ENCODE results near the gene MPIG6B.
"Not testable (repeated sequence)": the region's sequence is repeated elsewhere in the genome, so short reads cannot be mapped to it uniquely, and the experiment has no call there.

MPIG6B gene

DNA sequence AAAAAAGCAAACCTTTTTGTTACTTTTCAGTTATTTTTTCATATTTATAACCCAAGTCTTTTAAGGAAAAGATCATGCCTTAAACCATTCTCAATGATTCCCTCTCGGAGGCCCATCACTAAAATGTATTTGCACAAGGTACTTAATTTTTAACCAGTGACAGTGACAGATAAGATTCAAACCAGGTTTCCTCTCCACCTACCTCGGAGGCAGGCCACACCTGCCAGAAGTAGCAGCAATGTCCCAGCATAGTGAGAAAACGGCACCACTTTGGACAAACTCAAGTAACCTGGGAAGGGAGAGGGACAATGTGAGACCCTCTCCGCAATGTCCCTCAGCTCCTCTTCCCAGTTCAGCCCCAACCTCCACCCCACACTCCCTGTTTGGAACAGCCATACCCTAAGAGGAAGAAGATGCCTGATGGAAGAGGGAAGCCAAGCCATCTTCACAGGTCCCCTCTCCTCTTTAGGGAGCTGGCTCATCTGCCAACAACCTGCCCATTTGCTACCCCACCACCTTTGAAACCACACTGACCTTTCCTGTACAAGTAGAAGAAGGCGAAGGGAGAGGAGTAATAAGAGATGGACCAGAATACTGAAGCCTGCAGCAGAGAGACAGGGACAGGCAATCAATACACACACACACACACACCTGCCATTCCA, 22.3 kb upstream of the MPIG6B start:
- no peak for DNase-seq (ENCODE audit: low spot score)

GRCh38 chr6:31701666-31702404, 21.3 kb upstream of the MPIG6B start:
- no peak for DNase-seq (ENCODE audit: low spot score)

DNA sequence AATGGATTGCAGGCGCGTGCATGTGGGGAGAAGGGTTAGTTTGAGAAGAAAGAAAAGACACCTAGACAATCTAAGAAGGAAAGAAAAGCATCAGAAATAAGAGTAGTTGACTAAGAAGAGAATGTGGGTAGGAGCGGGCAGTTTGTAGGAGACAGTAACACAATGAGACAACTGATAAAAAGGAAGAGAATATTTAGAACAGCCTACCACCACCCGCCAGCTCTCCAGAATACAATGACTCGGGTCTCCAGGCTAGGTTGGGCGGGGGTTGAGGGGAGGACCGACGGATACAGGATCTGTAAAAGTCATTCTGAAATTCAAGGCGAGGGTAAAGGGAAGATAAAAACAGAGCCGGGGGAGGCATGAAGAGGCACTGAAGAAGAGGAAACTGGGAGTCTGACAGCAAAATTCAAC, 20.8 kb upstream of the MPIG6B start:
- no peak for DNase-seq (ENCODE audit: low spot score)

- DNase-seq (ENCODE audit: low spot score): peak; percentile 97
Observed at GRCh38 chr6:31702819-31703716, 20.1 kb upstream of the MPIG6B start, which contains the start of gene ABHD16A. ABHD16A (minus strand) TSS chr6:31703324; CDS start chr6:31703281, 43 bp downstream.

DNA sequence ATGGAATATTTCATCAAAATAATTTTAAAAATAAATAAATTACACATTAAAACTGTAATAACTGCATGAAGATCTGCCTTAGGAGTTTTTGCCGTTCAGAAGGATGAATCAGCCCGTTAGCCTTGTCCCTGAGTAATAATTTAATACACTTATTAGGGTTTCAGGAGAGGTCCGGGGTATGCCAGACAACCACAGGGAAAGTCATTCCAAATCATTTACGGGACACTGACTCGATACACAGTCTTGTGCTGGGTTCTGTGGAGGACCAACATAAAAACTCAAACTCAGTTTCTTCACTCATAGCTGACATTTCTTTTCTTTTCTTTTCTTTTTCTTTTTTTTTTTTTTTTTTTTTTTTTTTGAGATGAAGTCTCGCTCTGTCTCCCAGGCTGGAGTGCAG, 17.2 kb upstream of the MPIG6B start:
- no peak for DNase-seq (ENCODE audit: low spot score)

GRCh38 chr6:31706599-31706998, 16.6 kb upstream of the MPIG6B start, which contains the start of gene LY6G6F:
LY6G6F (plus strand) TSS chr6:31706866; CDS start chr6:31706907, 41 bp downstream.
- no peak for DNase-seq (ENCODE audit: low spot score)

- DNase-seq (ENCODE audit: low spot score): no peak
Observed at GRCh38 chr6:31707701-31708100, 15.5 kb upstream of the MPIG6B start.

DNA sequence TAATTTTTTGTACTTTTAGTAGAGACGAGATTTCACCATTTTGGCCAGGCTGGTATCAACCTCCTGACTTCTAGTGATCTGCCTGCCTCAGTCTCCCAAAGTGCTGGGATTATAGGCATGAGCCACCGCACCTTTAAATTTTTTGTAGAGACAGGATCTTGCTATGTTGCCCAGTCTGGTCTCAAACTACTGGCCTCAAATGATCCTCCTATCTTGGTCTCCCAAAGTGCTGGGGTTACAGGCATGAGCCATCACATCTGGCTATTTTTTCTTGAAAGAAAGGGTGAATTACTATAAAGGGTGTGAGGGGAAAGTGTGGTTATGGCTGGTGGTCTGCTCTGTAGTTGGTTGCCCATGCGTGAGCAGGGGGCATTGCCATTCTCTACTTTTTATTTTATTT, 14.9 kb upstream of the MPIG6B start:
- DNase-seq (ENCODE audit: low spot score): no peak

GRCh38 chr6:31709157-31709556, 14.0 kb upstream of the MPIG6B start:
- not testable (repeated sequence) for DNase-seq (ENCODE audit: low spot score)

DNA sequence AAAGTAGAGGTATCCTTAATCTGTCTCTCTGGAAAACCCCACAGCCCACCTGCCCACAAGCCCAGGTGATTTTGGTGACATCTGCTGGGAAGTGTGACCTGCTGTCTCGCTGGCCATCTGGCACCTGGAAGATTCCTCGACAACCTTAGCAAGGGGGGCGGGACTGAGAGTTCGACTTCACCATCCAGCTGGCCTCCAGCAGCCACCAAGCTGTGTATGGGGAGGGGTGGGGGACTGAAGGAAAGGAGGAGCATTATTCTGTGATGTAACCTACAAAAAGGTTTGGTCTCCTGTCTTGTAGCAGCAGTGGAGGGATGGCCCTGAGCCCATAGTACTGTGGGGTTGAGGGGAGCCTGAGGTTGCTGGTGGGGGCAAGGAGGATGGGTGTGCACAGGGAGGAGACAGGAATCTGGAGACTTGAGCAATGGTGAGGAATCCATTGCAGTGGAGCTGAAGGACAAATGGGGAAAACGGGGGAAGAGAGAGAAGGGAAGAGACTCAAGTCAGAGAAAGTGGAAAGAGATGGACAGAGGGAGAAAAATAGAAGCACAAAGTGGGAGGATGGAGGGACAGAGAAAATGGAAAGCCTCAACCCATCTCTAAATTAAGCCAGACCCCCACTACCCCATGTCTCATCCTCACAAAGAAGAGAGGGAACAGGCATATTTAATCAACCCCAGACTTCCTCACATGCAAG, 12.5 kb upstream of the MPIG6B start:
- DNase-seq (ENCODE audit: low spot score): no peak

- no peak for DNase-seq (ENCODE audit: low spot score)
Observed at GRCh38 chr6:31711233-31711632, 11.9 kb upstream of the MPIG6B start.

DNA sequence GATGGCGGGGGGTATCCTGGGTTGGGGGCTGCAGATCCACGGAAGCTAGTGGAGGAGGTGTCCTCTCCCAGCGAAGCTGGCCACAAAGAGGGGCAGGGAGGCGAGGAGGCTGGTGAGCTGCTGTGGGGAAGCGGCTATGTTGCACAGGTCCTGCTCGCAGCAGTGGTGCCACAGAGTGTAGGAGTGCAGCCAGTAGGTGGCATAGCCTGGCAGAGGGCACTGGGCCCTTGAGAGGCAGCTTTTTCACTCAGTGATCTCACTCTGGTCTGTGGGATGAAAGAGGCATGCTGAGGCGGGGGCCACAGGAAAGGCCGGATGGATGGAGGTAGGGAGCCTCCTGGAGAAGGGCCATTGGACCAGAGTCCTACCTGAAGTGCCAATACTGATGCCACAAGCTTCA, 10.9 kb upstream of the MPIG6B start:
- no peak for DNase-seq (ENCODE audit: low spot score)

GRCh38 chr6:31713465-31713864, 9.7 kb upstream of the MPIG6B start:
- no peak for DNase-seq (ENCODE audit: low spot score)

- DNase-seq (ENCODE audit: low spot score): no peak
Observed at GRCh38 chr6:31713991-31714684, 9.0 kb upstream of the MPIG6B start.

GRCh38 chr6:31715022-31715958, 7.9 kb upstream of the MPIG6B start, which contains the start of gene LY6G6D:
LY6G6D (plus strand) TSS chr6:31715348; CDS start chr6:31715356, 8 bp downstream.
- DNase-seq (ENCODE audit: low spot score): no peak

- no peak for DNase-seq (ENCODE audit: low spot score)
Observed at GRCh38 chr6:31717499-31718222, 5.5 kb upstream of the MPIG6B start.

GRCh38 chr6:31718265-31718664, 4.9 kb upstream of the MPIG6B start:
- DNase-seq (ENCODE audit: low spot score): no peak

DNA sequence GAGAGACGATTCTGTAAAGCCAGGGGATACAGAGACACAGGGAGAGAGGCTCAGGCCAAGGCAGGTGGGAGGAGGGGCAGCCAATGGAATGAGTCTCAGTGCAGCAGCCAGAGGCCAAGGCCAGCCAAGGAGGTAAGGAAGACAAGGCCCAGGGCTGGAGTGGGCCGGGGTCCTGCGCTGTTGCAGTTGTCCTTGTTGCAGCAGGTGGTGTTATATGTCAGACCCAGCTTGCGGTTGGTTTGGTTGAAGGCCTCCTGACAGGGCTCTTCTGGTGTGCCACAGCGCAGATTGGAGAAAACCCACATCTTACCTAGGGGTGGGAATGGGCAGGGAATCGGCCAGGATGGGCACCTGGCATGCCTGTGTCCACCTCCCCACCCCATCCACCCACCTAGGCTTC, 4.2 kb upstream of the MPIG6B start:
- no peak for DNase-seq (ENCODE audit: low spot score)

DNA sequence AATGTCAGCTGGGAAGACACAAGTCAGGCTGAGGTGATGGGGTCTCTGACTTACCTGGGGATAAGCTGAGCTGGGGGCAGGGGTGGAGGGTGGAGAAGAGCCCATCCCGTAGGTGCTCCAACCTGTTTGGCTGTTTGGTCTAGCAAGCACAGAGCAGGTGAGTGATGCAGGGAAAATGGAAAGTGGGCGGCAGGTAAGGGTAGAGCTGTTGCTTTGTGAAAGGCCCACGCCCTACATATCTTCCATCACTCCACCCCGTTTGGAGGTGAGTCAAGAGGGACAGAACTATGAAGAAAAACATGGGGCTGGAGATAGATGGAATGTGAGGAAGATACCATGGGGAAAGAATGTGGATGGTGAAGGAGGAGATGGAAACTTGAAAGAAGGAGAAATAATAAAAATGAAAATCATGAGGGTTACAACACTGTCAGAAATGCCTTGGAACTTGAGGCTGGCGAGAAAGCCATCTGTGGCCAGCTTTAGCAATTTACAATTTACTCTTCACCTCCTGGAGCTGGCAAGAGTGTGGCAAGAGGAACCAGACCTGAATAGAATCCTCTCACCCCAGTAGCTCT, 2.9 kb upstream of the MPIG6B start:
- no peak for DNase-seq (ENCODE audit: low spot score)
